Muscle of arm (tissue), 12 donors: ENCODE data around the gene UGT1A1. TPM values are rescaled to one million over a fixed set of nuclear protein-coding genes. Genes with fewer than 3 reads are reported as not detected.

Experiments
- DNase-seq: peaks from one replicate; pipeline ENCODE4 v3.0.0-alpha.2; 2013
- polyA plus RNA-seq, 12 donors: library from polyadenylated mRNA; unstranded; fragments of 120-200 nt; gene quantifications; one replicate each; pipeline ENCODE4 v1.2.1, GENCODE V29; 2013; ENCODE audit not compliant: insufficient read length in 12 of 12

Gene UGT1A1
- polyA plus RNA-seq, 12 donors, result 0.05 to 0.14 (median 0.06) TPM; not detected in 8

- no peak for DNase-seq
Observed at GRCh38 chr2:233795735-233796171, 35.7 kb downstream of the UGT1A1 start.

GRCh38 chr2:233796254-233796653 is 36.2 kb downstream of the UGT1A1 start:
- no peak for DNase-seq

GRCh38 chr2:233798335-233799086 is 38.4 kb downstream of the UGT1A1 start:
- DNase-seq, result no peak

- DNase-seq, result no peak
Observed at GRCh38 chr2:233799087-233799665, 39.1 kb downstream of the UGT1A1 start.

GRCh38 chr2:233799716-233800115 is 39.6 kb downstream of the UGT1A1 start:
- no peak for DNase-seq

GRCh38 chr2:233800208-233800607 is 40.1 kb downstream of the UGT1A1 start:
- DNase-seq, result no peak

GRCh38 chr2:233801357-233802131 is 41.5 kb downstream of the UGT1A1 start:
- DNase-seq, result no peak

- DNase-seq, result no peak
Observed at GRCh38 chr2:233802132-233802815, 42.2 kb downstream of the UGT1A1 start.

GRCh38 chr2:233803292-233803911 is 43.3 kb downstream of the UGT1A1 start:
- no peak for DNase-seq

GRCh38 chr2:233803994-233804393 is 43.9 kb downstream of the UGT1A1 start:
- no peak for DNase-seq

- DNase-seq, result no peak
Observed at GRCh38 chr2:233807215-233807865, 47.3 kb downstream of the UGT1A1 start.

- DNase-seq, result no peak
Observed at GRCh38 chr2:233807966-233808935, 48.2 kb downstream of the UGT1A1 start.

GRCh38 chr2:233810385-233810784 is 50.3 kb downstream of the UGT1A1 start:
- DNase-seq, result no peak

GRCh38 chr2:233811087-233811486 is 51.0 kb downstream of the UGT1A1 start:
- DNase-seq, result no peak

GRCh38 chr2:233811732-233812131 is 51.7 kb downstream of the UGT1A1 start:
- no peak for DNase-seq

GRCh38 chr2:233813236-233814055 is 53.4 kb downstream of the UGT1A1 start:
- no peak for DNase-seq

- DNase-seq, result no peak
Observed at GRCh38 chr2:233814056-233814835, 54.2 kb downstream of the UGT1A1 start.

- DNase-seq, result no peak
Observed at GRCh38 chr2:233815861-233816260, 55.8 kb downstream of the UGT1A1 start.
